PC-9 (cell line): ENCODE results near the gene PYHIN1.

Experiments used
- CTCF ChIP-seq: fragments of 200-600 bp; sonication (generic); conservative IDR thresholded peaks from 2 replicates; pipeline ENCODE4 v1.6.1; 2017; ENCODE audit warnings: mixed run types, antibody characterized with exemption, mild to moderate bottlenecking, moderate library complexity
- EZH2 ChIP-seq: fragments of 200-600 bp; sonication (generic); IDR thresholded peaks from 2 replicates; pipeline ENCODE4 v1.8.0; 2017; ENCODE audit warnings: antibody characterized with exemption, low read depth

- TF ChIP-seq CTCF: no peak
- TF ChIP-seq EZH2: no peak
These were observed 37.7 kb upstream of the PYHIN1 start for GRCh38 chr1:158893654-158894053.
